PC-9 (cell line): ENCODE data around the gene LAMB1. TPM values are rescaled to one million over a fixed set of nuclear protein-coding genes. Genes with fewer than 3 reads are reported as not detected.

ENCODE experiments used
- BruUV-seq: library from RNA; stranded (reverse); fragments of 400-500 nt; replicated peaks from 2 replicates; lab custom pipeline; 2021; lab: Mats Ljungman, UMichigan
- CTCF ChIA-PET: fragments of 300-600 bp; sonication (Branson Sonifier 250); formaldehyde crosslinking; loops from one replicate; lab custom pipeline; 2022; ENCODE audit warnings: antibody characterized with exemption; lab: Charles Lee
- POLR2A ChIA-PET: fragments of 300-600 bp; sonication (Branson Sonifier 250); formaldehyde crosslinking; loops from one replicate; lab custom pipeline; 2022; ENCODE audit warnings: antibody characterized with exemption; ENCODE audit not compliant: unreplicated experiment; lab: Charles Lee
- DNase-seq, 2 experiments: peaks; one replicate each; pipeline versions ENCODE4 v3.0.0 to v3.0.0-alpha.2; 2015 to 2022; ENCODE audit warnings: mixed read lengths in 1 of 2
- H2AFZ ChIP-seq: fragments of 200-600 bp; sonication (generic); 2 replicates; pipeline ENCODE4 v1.8.1; 2017; ENCODE audit warnings: antibody characterized with exemption
- H3F3A ChIP-seq: fragments of 200-600 bp; sonication (generic); 2 replicates; pipeline ENCODE4 v1.8.1; 2017; ENCODE audit warnings: antibody characterized with exemption, mild to moderate bottlenecking, low read depth; ENCODE audit not compliant: insufficient read depth
- H3K27ac ChIP-seq: fragments of 200-600 bp; sonication (generic); 2 replicates; pipeline ENCODE4 v1.6.1; 2016; ENCODE audit warnings: mixed run types
- H3K27me3 ChIP-seq: fragments of 200-600 bp; sonication (generic); 2 replicates; pipeline ENCODE4 v1.6.1; 2016; ENCODE audit warnings: low read depth, mixed run types; ENCODE audit not compliant: insufficient read depth
- H3K36me3 ChIP-seq: fragments of 200-600 bp; sonication (generic); 2 replicates; pipeline ENCODE4 v1.6.1; 2016; ENCODE audit warnings: low read depth, mixed run types
- H3K4me1 ChIP-seq: fragments of 200-600 bp; sonication (generic); replicated peaks from 2 replicates; pipeline ENCODE4 v1.6.1; 2016; ENCODE audit warnings: mixed run types; ENCODE audit not compliant: insufficient read depth
- H3K4me2 ChIP-seq: fragments of 200-600 bp; sonication (generic); 2 replicates; pipeline ENCODE4 v1.6.1; 2017; ENCODE audit warnings: mixed run types
- H3K4me3 ChIP-seq: fragments of 200-600 bp; sonication (generic); 2 replicates; pipeline ENCODE4 v1.6.1; 2016; ENCODE audit warnings: mixed run types
- H3K79me2 ChIP-seq: fragments of 200-600 bp; sonication (generic); 2 replicates; pipeline ENCODE4 v1.6.1; 2017; ENCODE audit warnings: low read depth, mixed run types
- H3K9me2 ChIP-seq: fragments of 200-600 bp; sonication (generic); 2 replicates; pipeline ENCODE4 v1.8.1; 2017; ENCODE audit warnings: mild to moderate bottlenecking; ENCODE audit not compliant: insufficient read depth
- H3K9me3 ChIP-seq: fragments of 200-600 bp; sonication (generic); 2 replicates; pipeline ENCODE4 v1.8.1; 2016; ENCODE audit warnings: low read depth; ENCODE audit not compliant: insufficient read depth
- H4K20me1 ChIP-seq: fragments of 200-600 bp; sonication (generic); 2 replicates; pipeline ENCODE4 v1.8.1; 2017; ENCODE audit not compliant: insufficient read depth
- CTCF ChIP-seq: fragments of 200-600 bp; sonication (generic); conservative IDR thresholded peaks from 2 replicates; pipeline ENCODE4 v1.6.1; 2017; ENCODE audit warnings: mixed run types, antibody characterized with exemption, mild to moderate bottlenecking, moderate library complexity
- EZH2 ChIP-seq: fragments of 200-600 bp; sonication (generic); IDR thresholded peaks from 2 replicates; pipeline ENCODE4 v1.8.0; 2017; ENCODE audit warnings: antibody characterized with exemption, low read depth
- intact Hi-C: fragments of 100-400 bp; cut with micrococcal nuclease; formaldehyde crosslinking; loops from one replicate; pipeline ENCODE4 v1.10.0; 2022; ENCODE audit not compliant: unreplicated experiment
- total RNA-seq: library from RNA; stranded (reverse); gene quantifications from 2 replicates; pipeline ENCODE4 v1.2.3, GENCODE V29; 2021

LAMB1 gene
- total RNA-seq, 1 experiment from 2014 or later, result 236 TPM

- peaks cover 29% of the 10 kb centered on the region for H3K36me3 ChIP-seq
- peaks cover 21% of the 10 kb centered on the region; the same call in 1 of the 2 replicates for H3K79me2 ChIP-seq
- peaks cover 70% of the 10 kb centered on the region for H3F3A ChIP-seq
- BruUV-seq, result no TSS peak
- H3K4me3 ChIP-seq, result peak overlapping the region; percentile 11; the same call in 1 of the 2 replicates
- no peaks in the 10 kb centered on the region for H3K9me3 ChIP-seq
- peak overlapping the region; percentile 86 for H3K4me2 ChIP-seq
- TF ChIP-seq EZH2 (no peak), CTCF (no peak)
- no peaks in the 10 kb centered on the region for H3K9me2 ChIP-seq
- H4K20me1 ChIP-seq, result no peaks in the 10 kb centered on the region
- peaks cover 78% of the 10 kb centered on the region for H3K4me1 ChIP-seq
- H3K27ac ChIP-seq, result peak overlapping the region; percentile 75
- no peaks in the 10 kb centered on the region for H3K27me3 ChIP-seq
- intact Hi-C loops, result loop anchor here (1.0 to 5.0 kb wide), 2 partner anchors 111 to 150 kb away; no protein-coding TSS in a partner anchor
- peak in 1 of 2 experiments; percentile 83 for DNase-seq
- no peak overlapping the region for H2AFZ ChIP-seq
- ChIA-PET CTCF (interaction anchor here (0.5 to 1.0 kb wide), 2 partner anchors 42 to 118 kb away, joined by 3 to 5 read pairs; no protein-coding TSS in a partner anchor), POLR2A (interaction anchor here (0.6 kb wide), 1 partner anchor 554 kb away, joined by 3 read pairs; no protein-coding TSS in a partner anchor)
Measured at GRCh38 chr7:107996072-107996882, 6.7 kb downstream of the LAMB1 start.

- Histone ChIP-seq H4K20me1 (no peaks in the 10 kb centered on the region), H3K4me1 (peaks cover 69% of the 10 kb centered on the region), H2AFZ (no peak overlapping the region), H3K27me3 (no peaks in the 10 kb centered on the region), H3K36me3 (peaks cover 29% of the 10 kb centered on the region), H3K9me3 (no peaks in the 10 kb centered on the region), H3K9me2 (no peaks in the 10 kb centered on the region), H3K4me2 (peak overlapping the region; percentile 86), H3K79me2 (peaks cover 13% of the 10 kb centered on the region; the same call in 1 of the 2 replicates), H3K27ac (peak overlapping the region; percentile 75), H3K4me3 (peak overlapping the region; percentile 12; the same call in 1 of the 2 replicates), H3F3A (peaks cover 63% of the 10 kb centered on the region)
- BruUV-seq, result TSS peak; percentile 2
- DNase-seq, result peak; percentile 67 to 88
- no peak for TF ChIP-seq EZH2
- no peak for TF ChIP-seq CTCF
- intact Hi-C loops, result loop anchor here (1.0 to 5.0 kb wide), 4 partner anchors 43 to 531 kb away; partner anchors contain the start of gene PNPLA8
- POLR2A ChIA-PET, result interaction anchor here (0.6 to 0.7 kb wide), 2 partner anchors 126 to 553 kb away, joined by 3 to 51 read pairs; no protein-coding TSS in a partner anchor
- CTCF ChIA-PET, result interaction anchor here (0.5 to 1.0 kb wide), 3 partner anchors 41 to 502 kb away, joined by 3 to 5 read pairs (median 4); no protein-coding TSS in a partner anchor
Measured at GRCh38 chr7:107995184-107996071, 7.5 kb downstream of the LAMB1 start.
